MM.1S (cell line): ENCODE measurements around the gene TRAPPC3.
"Not testable (repeated sequence)": the region's sequence is repeated elsewhere in the genome, so short reads cannot be mapped to it uniquely, and the experiment has no call there.

ENCODE experiments used
- DNase-seq: peaks from one replicate; pipeline ENCODE4 v3.0.0-alpha.2; 2015
- H2AFZ ChIP-seq: fragments of 300-600 bp; sonication (generic); 2 replicates; pipeline ENCODE4 v1.6.0; 2016; ENCODE audit warnings: antibody characterized with exemption, low read length
- H3F3A ChIP-seq: fragments of 300-600 bp; sonication (generic); 2 replicates; pipeline ENCODE4 v1.6.1; 2016; ENCODE audit warnings: mild to moderate bottlenecking, antibody characterized with exemption, low read length, moderate library complexity, mixed read lengths; ENCODE audit not compliant: insufficient read depth
- H3K27ac ChIP-seq: fragments of 300-600 bp; sonication (generic); 2 replicates; pipeline ENCODE4 v1.5.1; 2016; ENCODE audit warnings: mild to moderate bottlenecking, low read length
- H3K27me3 ChIP-seq: fragments of 300-600 bp; sonication (generic); replicated peaks from 2 replicates; pipeline ENCODE4 v1.6.0; 2016; ENCODE audit warnings: low read length; ENCODE audit not compliant: insufficient read depth
- H3K36me3 ChIP-seq: fragments of 300-600 bp; sonication (generic); replicated peaks from 2 replicates; pipeline ENCODE4 v1.6.1; 2016; ENCODE audit warnings: mild to moderate bottlenecking, low read length, mixed read lengths; ENCODE audit not compliant: insufficient read depth
- H3K4me1 ChIP-seq: fragments of 300-600 bp; sonication (generic); 2 replicates; pipeline ENCODE4 v1.6.1; 2016; ENCODE audit warnings: low read length, mixed read lengths
- H3K4me2 ChIP-seq: fragments of 300-600 bp; sonication (generic); 2 replicates; pipeline ENCODE4 v1.6.0; 2016; ENCODE audit warnings: low read depth, low read length
- H3K4me3 ChIP-seq: fragments of 300-600 bp; sonication (generic); 2 replicates; pipeline ENCODE4 v1.5.1; 2016; ENCODE audit warnings: low read length, mixed read lengths
- H3K79me2 ChIP-seq: fragments of 300-600 bp; sonication (generic); 2 replicates; pipeline ENCODE4 v1.6.1; 2016; ENCODE audit warnings: mixed run types, low read length, mixed read lengths
- H3K9ac ChIP-seq: fragments of 300-600 bp; sonication (generic); 2 replicates; pipeline ENCODE4 v1.6.1; 2016; ENCODE audit warnings: low read length, mixed read lengths
- H3K9me2 ChIP-seq: fragments of 300-600 bp; sonication (generic); replicated peaks from 2 replicates; pipeline ENCODE4 v1.6.1; 2016; ENCODE audit warnings: mild to moderate bottlenecking, low read length, mixed read lengths; ENCODE audit not compliant: insufficient read depth
- H3K9me3 ChIP-seq: fragments of 300-600 bp; sonication (generic); replicated peaks from 2 replicates; pipeline ENCODE4 v1.6.1; 2016; ENCODE audit warnings: mild to moderate bottlenecking, low read length, mixed read lengths; ENCODE audit not compliant: insufficient read depth
- H4K20me1 ChIP-seq: fragments of 300-600 bp; sonication (generic); 2 replicates; pipeline ENCODE4 v1.6.1; 2016; ENCODE audit warnings: mild to moderate bottlenecking, low read length, moderate library complexity, mixed read lengths; ENCODE audit not compliant: insufficient read depth
- CTCF ChIP-seq: fragments of 300-600 bp; sonication (generic); IDR thresholded peaks from 2 replicates; pipeline ENCODE4 v1.5.1; 2016; ENCODE audit warnings: antibody characterized with exemption, low read length, mixed read lengths
- EZH2 ChIP-seq: fragments of 300-600 bp; sonication (generic); optimal IDR thresholded peaks from 2 replicates; pipeline ENCODE3; 2017; ENCODE audit warnings: low read depth, mild to moderate bottlenecking, antibody characterized with exemption, low read length, mixed read lengths
- EZH2phosphoT487 ChIP-seq: fragments of 300-600 bp; sonication (generic); IDR thresholded peaks from 2 replicates; pipeline ENCODE4 v1.6.1; 2018; ENCODE audit warnings: antibody characterized with exemption, low read length

The TRAPPC3 gene

GRCh38 chr1:36160388-36160948, 11.2 kb upstream of the TRAPPC3 start:
- Histone ChIP-seq H3K9ac (peak overlapping the region; percentile 45; the same call in 1 of the 2 replicates), H3K4me2 (peak overlapping the region; percentile 69), H3K79me2 (peaks cover 95% of the 10 kb centered on the region), H3K27me3 (no peaks in the 10 kb centered on the region), H3K36me3 (no peaks in the 10 kb centered on the region), H3K4me1 (peaks cover 30% of the 10 kb centered on the region), H3K4me3 (peak overlapping the region; percentile 3; the same call in 1 of the 2 replicates), H4K20me1 (no peaks in the 10 kb centered on the region), H3K9me2 (no peaks in the 10 kb centered on the region), H3K27ac (peak overlapping the region; percentile 33; the same call in 1 of the 2 replicates), H3K9me3 (no peaks in the 10 kb centered on the region), H3F3A (peaks cover 6% of the 10 kb centered on the region; the same call in 1 of the 2 replicates), H2AFZ (no peak overlapping the region)
- DNase-seq, result no peak
- no peak for TF ChIP-seq EZH2
- no peak for TF ChIP-seq EZH2phosphoT487
- TF ChIP-seq CTCF, result no peak

GRCh38 chr1:36159614-36160387, 10.5 kb upstream of the TRAPPC3 start:
- Histone ChIP-seq H3K9me2 (no peaks in the 10 kb centered on the region), H3K9me3 (no peaks in the 10 kb centered on the region), H3K4me3 (no peak overlapping the region), H3K36me3 (no peaks in the 10 kb centered on the region), H3K4me1 (peaks cover 34% of the 10 kb centered on the region), H2AFZ (no peak overlapping the region), H3K79me2 (peaks cover 95% of the 10 kb centered on the region), H3K27ac (no peak overlapping the region; the same call in 1 of the 2 replicates), H3F3A (peaks cover 9% of the 10 kb centered on the region; the same call in 1 of the 2 replicates), H3K4me2 (peak overlapping the region; percentile 69), H3K27me3 (no peaks in the 10 kb centered on the region), H4K20me1 (no peaks in the 10 kb centered on the region), H3K9ac (peak overlapping the region; percentile 45; the same call in 1 of the 2 replicates)
- no peak for DNase-seq
- TF ChIP-seq CTCF, result no peak
- TF ChIP-seq EZH2phosphoT487, result no peak
- no peak for TF ChIP-seq EZH2

GRCh38 chr1:36158827-36159252, 9.6 kb upstream of the TRAPPC3 start:
- not testable (repeated sequence) for H2AFZ ChIP-seq, H4K20me1 ChIP-seq, H3F3A ChIP-seq, H3K9me2 ChIP-seq, H3K4me2 ChIP-seq, DNase-seq, H3K27me3 ChIP-seq, H3K4me3 ChIP-seq, H3K36me3 ChIP-seq, H3K27ac ChIP-seq, H3K9me3 ChIP-seq, H3K9ac ChIP-seq
- Histone ChIP-seq H3K4me1 (peaks cover 34% of the 10 kb centered on the region), H3K79me2 (peaks cover 85% of the 10 kb centered on the region)
